Skeletal muscle tissue (tissue), 4 donors: ENCODE data around the gene GYG1. TPM values are rescaled to one million over a fixed set of nuclear protein-coding genes. Genes with fewer than 3 reads are reported as not detected.

Source experiments
- H3K27ac ChIP-seq: one replicate; pipeline ENCODE4 v1.7.0; 2013; ENCODE audit warnings: mild to moderate bottlenecking, low read depth, low read length, inconsistent platforms
- H3K27me3 ChIP-seq, 3 donors: one replicate each; pipeline ENCODE4 v1.7.0; 2013; ENCODE audit warnings: low read length in 3 of 3; ENCODE audit not compliant: control insufficient read depth in 3 of 3, insufficient read depth in 3 of 3
- H3K36me3 ChIP-seq, 3 donors: one replicate each; pipeline ENCODE4 v1.7.0; 2013; ENCODE audit warnings: low read length in 3 of 3; ENCODE audit not compliant: control insufficient read depth in 3 of 3, insufficient read depth in 3 of 3
- H3K4me1 ChIP-seq, 3 donors: one replicate each; pipeline ENCODE4 v1.7.0; 2013; ENCODE audit warnings: low read length in 3 of 3, mild to moderate bottlenecking in 3 of 3; ENCODE audit not compliant: control insufficient read depth in 3 of 3, insufficient read depth in 3 of 3
- H3K4me3 ChIP-seq, 3 donors: one replicate each; pipeline ENCODE4 v1.7.0; 2013; ENCODE audit warnings: low read length in 3 of 3
- H3K9ac ChIP-seq, 3 donors: one replicate each; pipeline ENCODE4 v1.7.0; 2013; ENCODE audit warnings: low read length in 3 of 3, mild to moderate bottlenecking in 3 of 3, moderate library complexity in 2 of 3, low read depth in 1 of 3
- H3K9me3 ChIP-seq, 3 donors: one replicate each; pipeline ENCODE4 v1.7.0; 2013; ENCODE audit warnings: low read length in 3 of 3; ENCODE audit not compliant: control insufficient read depth in 3 of 3
- total RNA-seq: library from RNA; depleted of rRNA; stranded (reverse); fragments of >200 nt; gene quantifications from one replicate; pipeline ENCODE4 v1.2.3, GENCODE V29; 2014
- donor health status: Osteomylitis.

Gene GYG1
- total RNA-seq, 1 donor from 2014 or later = 62.6 TPM

GRCh38 chr3:149000206-149000745 lies 8.9 kb downstream of the GYG1 start:
- Histone ChIP-seq H3K4me1 (peaks cover 17 to 43% (median 25%) of the 10 kb centered on the region in 3 donors), H3K9ac (no peak overlapping the region), H3K4me3 (no peak overlapping the region), H3K36me3 (peaks cover 18 to 47% (median 42%) of the 10 kb centered on the region in 3 donors), H3K27me3 (no peaks in the 10 kb centered on the region), H3K9me3 (no peaks in the 10 kb centered on the region), H3K27ac (peak overlapping the region; percentile 8)

GRCh38 chr3:149001727-149002126 lies 10.4 kb downstream of the GYG1 start:
- Histone ChIP-seq H3K4me1 (peaks cover 17 to 38% (median 28%) of the 10 kb centered on the region in 3 donors), H3K4me3 (no peak overlapping the region), H3K27me3 (no peaks in the 10 kb centered on the region), H3K9ac (peak overlapping the region in 1 of 3 donors; percentile 12), H3K9me3 (no peaks in the 10 kb centered on the region), H3K36me3 (peaks cover 6 to 33% (median 32%) of the 10 kb centered on the region in 3 donors), H3K27ac (peak overlapping the region; percentile 50)

- Histone ChIP-seq H3K4me1 (peaks cover 24 to 46% (median 40%) of the 10 kb centered on the region in 3 donors), H3K9ac (peak overlapping the region in 1 of 3 donors; percentile 46), H3K27ac (peak overlapping the region; percentile 85), H3K27me3 (no peaks in the 10 kb centered on the region), H3K36me3 (peaks cover 15 to 33% (median 27%) of the 10 kb centered on the region in 3 donors), H3K4me3 (no peak overlapping the region), H3K9me3 (no peaks in the 10 kb centered on the region)
These were observed 12.4 kb downstream of the GYG1 start for GRCh38 chr3:149003653-149004305.

GRCh38 chr3:149004622-149005021 lies 13.3 kb downstream of the GYG1 start:
- H3K9me3 ChIP-seq = no peaks in the 10 kb centered on the region
- H3K4me3 ChIP-seq = no peak overlapping the region
- H3K9ac ChIP-seq = peak overlapping the region in 2 of 3 donors; percentile 46 to 54
- H3K36me3 ChIP-seq = peaks cover 19 to 34% (median 30%) of the 10 kb centered on the region in 3 donors
- H3K4me1 ChIP-seq = peaks cover 24 to 53% (median 46%) of the 10 kb centered on the region in 3 donors
- no peaks in the 10 kb centered on the region for H3K27me3 ChIP-seq
- peak overlapping the region; percentile 85 for H3K27ac ChIP-seq

- H3K27ac ChIP-seq = peak overlapping the region; percentile 45
- H3K36me3 ChIP-seq = peaks cover 18 to 31% (median 28%) of the 10 kb centered on the region in 3 donors
- no peak overlapping the region for H3K4me3 ChIP-seq
- H3K9ac ChIP-seq = peak overlapping the region in 1 of 3 donors; percentile 46
- no peaks in the 10 kb centered on the region for H3K9me3 ChIP-seq
- no peaks in the 10 kb centered on the region for H3K27me3 ChIP-seq
- H3K4me1 ChIP-seq = peaks cover 28 to 61% (median 54%) of the 10 kb centered on the region in 3 donors
These were observed 14.1 kb downstream of the GYG1 start for GRCh38 chr3:149005416-149005815.

- Histone ChIP-seq H3K4me1 (peaks cover 35 to 66% (median 63%) of the 10 kb centered on the region in 3 donors), H3K9me3 (no peaks in the 10 kb centered on the region), H3K36me3 (peaks cover 21 to 41% (median 40%) of the 10 kb centered on the region in 3 donors), H3K9ac (peak overlapping the region in 2 of 3 donors; percentile 19 to 45), H3K27ac (peak overlapping the region; percentile 59), H3K27me3 (no peaks in the 10 kb centered on the region), H3K4me3 (no peak overlapping the region)
These were observed 16.4 kb downstream of the GYG1 start for GRCh38 chr3:149007567-149008257.

- Histone ChIP-seq H3K36me3 (peaks cover 26 to 49% (median 39%) of the 10 kb centered on the region in 3 donors), H3K9ac (no peak overlapping the region), H3K27me3 (no peaks in the 10 kb centered on the region), H3K9me3 (no peaks in the 10 kb centered on the region), H3K4me3 (no peak overlapping the region), H3K4me1 (peaks cover 24 to 61% (median 61%) of the 10 kb centered on the region in 3 donors), H3K27ac (peak overlapping the region; percentile 80)
These were observed 18.4 kb downstream of the GYG1 start for GRCh38 chr3:149009732-149010131.

- peaks cover 26 to 49% (median 39%) of the 10 kb centered on the region in 3 donors for H3K36me3 ChIP-seq
- no peak overlapping the region for H3K4me3 ChIP-seq
- peak overlapping the region; percentile 80 for H3K27ac ChIP-seq
- no peaks in the 10 kb centered on the region for H3K9me3 ChIP-seq
- peaks cover 25 to 67% (median 64%) of the 10 kb centered on the region in 3 donors for H3K4me1 ChIP-seq
- H3K27me3 ChIP-seq = no peaks in the 10 kb centered on the region
- H3K9ac ChIP-seq = peak overlapping the region in 2 of 3 donors; percentile 2 to 18
These were observed 19.2 kb downstream of the GYG1 start for GRCh38 chr3:149010504-149010951.

GRCh38 chr3:149010966-149011365 lies 19.6 kb downstream of the GYG1 start:
- Histone ChIP-seq H3K9ac (peak overlapping the region in 2 of 3 donors; percentile 2 to 18), H3K36me3 (peaks cover 26 to 49% (median 39%) of the 10 kb centered on the region in 3 donors), H3K4me3 (no peak overlapping the region), H3K27me3 (no peaks in the 10 kb centered on the region), H3K4me1 (peaks cover 27 to 70% (median 64%) of the 10 kb centered on the region in 3 donors), H3K27ac (peak overlapping the region; percentile 80), H3K9me3 (no peaks in the 10 kb centered on the region)
